ENCODE measurements around the gene PSENEN. TPM values are rescaled to one million over a fixed set of nuclear protein-coding genes. Genes with fewer than 3 reads are reported as not detected.

The PSENEN gene
- total and polyA plus RNA-seq, 2 of the 8 experiments (the other 6 are each of a cell fraction or from before 2014, with no cell fraction given): 66.7 to 75.3 TPM

GRCh38 chr19:35746531-35746930 is 1.1 kb downstream of the PSENEN start:
- H2BK120ac ChIP-seq (replicated peaks; ENCODE audit: low read depth, low read length): no peak overlapping the region
- TF ChIP-seq E2F6 (IDR thresholded peaks at IDR 0.05) (no peak), RFX5 (IDR thresholded peaks at IDR 0.05; ENCODE audit: borderline replicate concordance, low read depth, low read length) (no peak), YY1 (IDR thresholded peaks at IDR 0.05; ENCODE audit: low read depth, low read length) (no peak), SUZ12 (IDR thresholded peaks at IDR 0.05; ENCODE audit: low read length) (no peak), JUN (IDR thresholded peaks at IDR 0.05; ENCODE audit: low read depth, low read length) (no peak), GABPA (IDR thresholded peaks at IDR 0.05; ENCODE audit: borderline replicate concordance, insufficient read depth, low read length) (no peak), TAF7 (optimal IDR thresholded peaks at IDR 0.05; ENCODE audit: borderline replicate concordance, low read depth, low read length) (no peak), RNF2 (IDR thresholded peaks at IDR 0.05; ENCODE audit: borderline replicate concordance, low read depth, low read length, missing control alignments, poor library complexity, severe bottlenecking) (no peak), NRF1 (IDR thresholded peaks at IDR 0.05; ENCODE audit: low read depth, low read length) (no peak), SIN3A (conservative IDR thresholded peaks at IDR 0.05 in 1 of 2, IDR thresholded peaks at IDR 0.05 in 1 of 2; ENCODE audit: low read depth in 1 of 2, low read length in 2 of 2) (no peak), PHF8 (conservative IDR thresholded peaks at IDR 0.05; ENCODE audit: low read depth, low read length) (no peak), GTF2F1 (IDR thresholded peaks at IDR 0.05; ENCODE audit: borderline replicate concordance, low read depth, low read length) (no peak)

More at GRCh38 chr19:35746531-35746930, 1.1 kb downstream of the PSENEN start:
- Histone ChIP-seq H3K4me1 (replicated peaks in 1 of 4; ENCODE audit: control insufficient read depth in 3 of 4, insufficient read depth in 4 of 4, low read length in 3 of 4) (peaks cover 0 to 4% (median 2%) of the 10 kb centered on the region in 4 experiments; a peak in 3 of 7 replicates), H3K4ac (replicated peaks; ENCODE audit: insufficient read length, low read depth, low read length) (no peak overlapping the region), H3K23ac (ENCODE audit: insufficient read length) (no peak overlapping the region), H3K9me3 (ENCODE audit: insufficient read depth in 2 of 2, low read depth in 1 of 2, low read length in 1 of 2) (no peaks in the 10 kb centered on the region), H3K9ac (replicated peaks in 1 of 4; ENCODE audit: extremely low read depth in 1 of 4, low read depth in 3 of 4, low read length in 3 of 4) (peak overlapping the region in 1 of 4 experiments; percentile 82; a peak in 1 of 7 replicates), H2AK5ac (ENCODE audit: low read depth, low read length) (no peak overlapping the region), H3K79me1 (ENCODE audit: low read depth, low read length) (no peaks in the 10 kb centered on the region; the same call in none of the 2 replicates), H3K56ac (replicated peaks; ENCODE audit: insufficient read length, low read depth, low read length) (no peak overlapping the region), H4K5ac (ENCODE audit: insufficient read length, low read depth, low read length) (no peak overlapping the region), H2BK5ac (ENCODE audit: low read depth, low read length) (no peak overlapping the region), H4K91ac (replicated peaks; ENCODE audit: insufficient read length, low read length) (no peak overlapping the region), H4K20me1 (replicated peaks in 1 of 2; ENCODE audit: control insufficient read depth in 1 of 2, insufficient read depth in 2 of 2, low read length in 2 of 2) (peaks cover 0 to 2% of the 10 kb centered on the region in 2 experiments), H3K79me2 (ENCODE audit: control insufficient read depth in 1 of 2, insufficient read depth in 2 of 2, low read length in 2 of 2) (peaks cover 0 to 7% of the 10 kb centered on the region in 2 experiments; a peak in 1 of 4 replicates), H3K27ac (ENCODE audit: low read depth, low read length) (no peak overlapping the region), H3K23me2 (ENCODE audit: low read depth, low read length) (peaks cover 11% of the 10 kb centered on the region), H2BK20ac (ENCODE audit: low read length) (no peak overlapping the region), H3K4me2 (ENCODE audit: insufficient read depth in 1 of 2, low read depth in 2 of 2, low read length in 2 of 2) (peak overlapping the region; percentile 59 to 69; a peak in 3 of 4 replicates), H2BK15ac (ENCODE audit: low read length) (no peak overlapping the region), H3K27me3 (replicated peaks in 1 of 4; ENCODE audit: control insufficient read depth in 3 of 4, extremely low read depth in 1 of 4, insufficient read depth in 3 of 4, low read length in 3 of 4) (no peaks in the 10 kb centered on the region), H4K8ac (ENCODE audit: extremely low read depth, insufficient read depth, low read length) (no peak overlapping the region), H3K14ac (ENCODE audit: insufficient read length) (no peak overlapping the region), H2BK12ac (ENCODE audit: low read depth, low read length) (no peak overlapping the region), H3K18ac (ENCODE audit: extremely low read depth, low read length) (no peak overlapping the region), H2AFZ (ENCODE audit: low read length) (no peak overlapping the region), H3K36me3 (ENCODE audit: control insufficient read depth in 2 of 4, insufficient read depth in 4 of 4, low read length in 3 of 4) (peaks cover 0 to 2% (median 0%) of the 10 kb centered on the region in 4 experiments; a peak in 1 of 8 replicates), H3K4me3 (ENCODE audit: extremely low read depth in 1 of 4, insufficient read depth in 2 of 4, low read depth in 3 of 4, low read length in 4 of 4) (peak overlapping the region; percentile 65 to 95 (median 82); a peak in 6 of 8 replicates)
- 77% methylated on average over 5 of the region's 5 CpGs; no CpG with 5 or more reads in 1 of the 2 experiments for WGBS, 2 experiments (ENCODE audit: extremely low coverage in 1 of 2, insufficient coverage in 1 of 2, insufficient read length in 1 of 2, insufficient replicate concordance in 2 of 2, low coverage in 1 of 2, low lambda C conversion rate in 2 of 2, missing lambda C conversion rate in 1 of 2)
- no peak for FAIRE-seq
- POLR2A ChIA-PET (ENCODE audit: partially characterized antibody): interaction anchor here (1.3 to 2.7 kb wide), 9 partner anchors 10 to 124 kb away, joined by 3 to 23 read pairs (median 5); partner anchors contain the start of genes ARHGAP33 and HSPB6
- no peak for DNase-seq (ENCODE audit: low read depth in 1 of 2, low spot score in 2 of 2)
- CTCF ChIA-PET (ENCODE audit: partially characterized antibody): interaction anchor here (0.7 kb wide), 1 partner anchor 73 kb away, joined by 5 read pairs; no protein-coding TSS in a partner anchor

Measured in H1 (cell line).